Heart left ventricle (tissue), 16 donors: ENCODE measurements around the gene TECPR1. TPM values are rescaled to one million over a fixed set of nuclear protein-coding genes. Genes with fewer than 3 reads are reported as not detected.
A peak's percentile ranks its signal among the peaks of the same experiment; 100 is the strongest.

Experiments used
- ATAC-seq, 4 donors: fragments of 200-7000 bp; cut with Tn5 transposase; one replicate each; pipeline ENCODE4 v1.9.1; 2020 to 2022; ENCODE audit warnings: moderate library complexity in 4 of 4, mild to moderate bottlenecking in 3 of 4, moderate number of reproducible peaks in 1 of 4
- DNase-seq, 5 donors: peaks; one replicate each; pipeline ENCODE4 v3.0.0-alpha.2; 2020
- H3K27ac ChIP-seq, 12 donors: fragments of 200-600 bp; sonication (generic) in 4 of 12; one replicate each; pipeline versions ENCODE4 v1.5.0 to v1.8.0; 2016 to 2022; ENCODE audit warnings: mild to moderate bottlenecking in 2 of 12
- H3K27me3 ChIP-seq, 9 donors: fragments of 200-600 bp; sonication (generic) in 2 of 9; one replicate each; pipeline versions ENCODE4 v1.5.1 to v1.8.0; 2016 to 2022; ENCODE audit warnings: mild to moderate bottlenecking in 3 of 9
- H3K36me3 ChIP-seq, 9 donors: fragments of 200-600 bp; sonication (generic) in 2 of 9; one replicate each; pipeline versions ENCODE4 v1.5.0 to v1.8.0; 2018 to 2022; ENCODE audit warnings: mild to moderate bottlenecking in 2 of 9
- H3K4me1 ChIP-seq, 12 donors: fragments of 200-600 bp; sonication (generic) in 4 of 12; one replicate each; pipeline versions ENCODE4 v1.5.0 to v1.8.0; 2016 to 2022; ENCODE audit warnings: mild to moderate bottlenecking in 3 of 12
- H3K4me3 ChIP-seq, 12 donors: fragments of 200-600 bp; sonication (generic) in 4 of 12; one replicate each; pipeline versions ENCODE4 v1.5.0 to v1.8.0; 2017 to 2022; ENCODE audit warnings: mild to moderate bottlenecking in 9 of 12, moderate library complexity in 4 of 12
- H3K9me3 ChIP-seq, 12 donors: fragments of 200-600 bp; sonication (generic) in 4 of 12; one replicate each; pipeline versions ENCODE4 v1.5.0 to v1.8.0; 2016 to 2022; ENCODE audit warnings: mild to moderate bottlenecking in 1 of 12
- POLR2A ChIP-seq, 2 donors: fragments of 450-650 bp; IDR thresholded peaks; one replicate each; pipeline ENCODE4 v1.6.1; 2017; ENCODE audit warnings: antibody characterized with exemption in 2 of 2, mild to moderate bottlenecking in 2 of 2, moderate library complexity in 2 of 2
- WGBS, 4 donors: extraction: QIAGEN DNeasy Blood & Tissue Kit in 2 of 4; methylation state at CpG; one replicate each; pipeline versions ENCODE4 v1.1.5 to v1.1.7; 2013 to 2018; 5-methylcytosine and 5-hydroxymethylcytosine counted together
- intact Hi-C, 10 donors: fragments of 100-400 bp; cut with DNase I; formaldehyde crosslinking; loops; one replicate each; pipeline versions ENCODE4 v1.11.1 to v1.14.2; 2022
- polyA plus RNA-seq, 2 donors: library from polyadenylated mRNA; stranded (reverse); fragments of 200-250 nt; gene quantifications; one replicate each; pipeline ENCODE4 v1.2.3, GENCODE V29; 2013
- total RNA-seq, 9 donors: library from RNA; depleted of rRNA in 2 of 9; stranded (reverse); fragments of >200 nt in 2 of 9; fragmentation: NEBNext Ultra II Directional in 3 of 9; extraction: Animal tissue kit (Norgen Biotek cat#: 25700) in 3 of 9; gene quantifications; one replicate each; pipeline versions ENCODE4 v1.1.0 to v1.2.4, GENCODE V29; 2016 to 2023
- TF ChIP-seq, protein P1 (sequence below), 12 donors: fragments of 200-600 bp; sonication (generic) in 4 of 12; IDR thresholded peaks; one replicate each; pipeline versions ENCODE4 v1.5.0 to v1.8.0; 2018 to 2022; ENCODE audit warnings: antibody characterized with exemption in 12 of 12, mild to moderate bottlenecking in 5 of 12
- donor health status: ischemic (EF 13 %, LVEDD 7.1; RV severe dilation, severe dysfunction).
- donor health status: healthy with polysubstance abuse.
- donor health status: DM: no; HTN: yes; CAD: no.
- donor health status: DM: no; HTN: no; CAD: no.
- donor health status: ischemic (EF 25% LVEDD 6.9; RV normal size, moderate dysfunction).
- donor health status: ischemic (EF 25% LVEDD 5.7; RV mildly dilated, moderate dysfunction).
- donor health status: healthy.
- donor health status: DM: yes; HTN: yes; CAD: no.
- donor health status: ischemic (EF 35%, LVEDD 5.7; RV mildly dilated, moderate dysfunction).
- donor health status: nonischemic (EF 11% LVEDD 7.7; RV severe dilation, severe dysfunction).
- donor health status: DM: yes; HTN: yes; CAD: no.
- donor health status: PGD.
- donor health status: ischemic (EF 29% LVEDD 5.4; RV normal size, mild dysfunction).
- donor health status: nonischemic (EF 23%, LVEDD 6.1; RV moderate dilation, normal function).

The TECPR1 gene
- total and polyA plus RNA-seq, 11 donors, result 10.9 to 33.0 (median 22.7) TPM

DNA sequence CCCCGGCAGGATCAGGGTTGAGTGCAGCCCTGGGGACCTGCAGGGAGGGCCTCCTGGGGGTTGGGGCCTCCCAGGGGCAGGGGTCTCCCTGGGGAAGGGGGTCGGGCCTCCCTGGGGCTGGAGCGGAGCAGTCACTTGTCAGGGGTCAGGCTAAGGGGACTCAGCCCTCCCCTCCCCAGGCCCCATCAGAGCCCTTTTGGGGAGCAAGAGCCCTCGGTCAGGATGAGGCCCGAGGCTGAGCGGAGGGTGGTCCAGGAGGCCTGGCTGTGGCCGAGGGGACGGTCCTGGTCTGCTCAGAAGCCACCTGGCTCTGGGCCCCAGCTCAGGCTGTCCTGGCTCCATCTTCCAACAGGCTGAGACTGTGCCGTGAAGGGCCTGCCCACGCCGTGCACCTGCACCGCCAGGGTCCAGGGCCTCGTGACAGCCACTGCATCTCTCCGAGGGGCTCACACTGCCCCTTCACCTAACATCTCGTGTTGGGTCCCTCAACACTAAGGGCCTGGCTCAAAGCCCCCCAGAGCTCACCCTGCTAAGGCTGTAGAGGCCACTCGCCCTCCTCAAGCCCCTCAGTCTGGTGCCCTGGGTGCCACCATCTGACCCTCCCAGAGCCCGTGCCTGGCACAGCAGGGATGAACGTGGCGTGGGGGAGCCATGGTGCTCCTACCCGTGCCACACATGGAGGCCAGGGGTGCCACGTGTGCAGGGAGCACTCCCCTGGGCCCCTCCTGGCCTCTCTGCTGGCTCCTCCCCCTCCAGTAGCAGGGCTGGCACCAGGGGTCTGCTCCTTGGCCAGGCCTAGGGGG lies 27.9 kb downstream of the TECPR1 start:
- 77 to 92% (median 87%) methylated on average over 7 to 21 of the region's 21 CpGs for WGBS, 4 donors
- TF ChIP-seq POLR2A (IDR thresholded peaks at IDR 0.05), result no peak
- TF ChIP-seq, protein P1, sequence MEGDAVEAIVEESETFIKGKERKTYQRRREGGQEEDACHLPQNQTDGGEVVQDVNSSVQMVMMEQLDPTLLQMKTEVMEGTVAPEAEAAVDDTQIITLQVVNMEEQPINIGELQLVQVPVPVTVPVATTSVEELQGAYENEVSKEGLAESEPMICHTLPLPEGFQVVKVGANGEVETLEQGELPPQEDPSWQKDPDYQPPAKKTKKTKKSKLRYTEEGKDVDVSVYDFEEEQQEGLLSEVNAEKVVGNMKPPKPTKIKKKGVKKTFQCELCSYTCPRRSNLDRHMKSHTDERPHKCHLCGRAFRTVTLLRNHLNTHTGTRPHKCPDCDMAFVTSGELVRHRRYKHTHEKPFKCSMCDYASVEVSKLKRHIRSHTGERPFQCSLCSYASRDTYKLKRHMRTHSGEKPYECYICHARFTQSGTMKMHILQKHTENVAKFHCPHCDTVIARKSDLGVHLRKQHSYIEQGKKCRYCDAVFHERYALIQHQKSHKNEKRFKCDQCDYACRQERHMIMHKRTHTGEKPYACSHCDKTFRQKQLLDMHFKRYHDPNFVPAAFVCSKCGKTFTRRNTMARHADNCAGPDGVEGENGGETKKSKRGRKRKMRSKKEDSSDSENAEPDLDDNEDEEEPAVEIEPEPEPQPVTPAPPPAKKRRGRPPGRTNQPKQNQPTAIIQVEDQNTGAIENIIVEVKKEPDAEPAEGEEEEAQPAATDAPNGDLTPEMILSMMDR (IDR thresholded peaks at IDR 0.05), result no peak
- intact Hi-C loops, result no loop called here
- no peak overlapping the region for H3K27ac ChIP-seq
- DNase-seq (peak in 3 of 5 donors; percentile 5 to 59 (median 20)), ATAC-seq (peak in 2 of 4 donors; percentile 8 to 22)
- no peaks in the 10 kb centered on the region for H3K27me3 ChIP-seq
- no peak overlapping the region for H3K4me3 ChIP-seq
- no peaks in the 10 kb centered on the region for H3K4me1 ChIP-seq
- H3K9me3 ChIP-seq, result no peaks in the 10 kb centered on the region
- H3K36me3 ChIP-seq, result peaks cover 0 to 93% (median 71%) of the 10 kb centered on the region in 9 donors

DNA sequence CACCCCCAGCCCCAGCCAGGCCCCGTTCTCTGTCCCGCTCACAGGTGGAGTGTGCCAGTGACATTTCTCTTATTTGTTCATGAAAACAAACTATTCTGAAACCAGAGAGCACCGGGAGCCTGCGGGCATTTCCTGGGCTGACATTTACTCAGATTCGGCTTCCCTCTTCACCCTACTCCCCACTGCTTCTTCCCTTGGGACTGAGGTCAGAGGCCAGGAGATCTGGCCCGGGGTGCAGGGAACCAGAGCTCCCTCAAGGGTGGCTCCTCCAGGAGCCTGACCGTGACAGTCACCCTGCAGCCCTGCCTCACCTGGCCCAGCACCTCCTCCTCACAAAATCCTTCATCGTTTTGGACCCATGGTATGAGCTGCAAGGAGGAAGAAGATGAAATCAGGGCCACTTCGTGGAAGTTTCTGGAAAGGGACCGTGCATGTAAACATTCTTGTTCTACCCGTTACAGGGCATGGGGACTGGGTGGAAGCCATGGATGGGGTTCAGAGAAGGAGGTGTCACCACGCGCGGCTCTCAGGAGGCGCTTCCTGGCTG lies 28.6 kb downstream of the TECPR1 start:
- intact Hi-C loops, result no loop called here

GRCh38 chr7:98222533-98223195 lies 29.4 kb downstream of the TECPR1 start:
- DNase-seq (peak in 4 of 5 donors; percentile 6 to 51 (median 22)), ATAC-seq (peak in 1 of 4 donors; percentile 6)
- Histone ChIP-seq H3K36me3 (peaks cover 0 to 83% (median 65%) of the 10 kb centered on the region in 9 donors), H3K27me3 (no peaks in the 10 kb centered on the region), H3K27ac (no peak overlapping the region), H3K4me1 (no peaks in the 10 kb centered on the region), H3K4me3 (no peak overlapping the region), H3K9me3 (no peaks in the 10 kb centered on the region)
- intact Hi-C loops, result no loop called here
- TF ChIP-seq, protein P1 (IDR thresholded peaks at IDR 0.05), result no peak
- TF ChIP-seq POLR2A (IDR thresholded peaks at IDR 0.05), result no peak
- 95 to 98% (median 97%) methylated on average over 12 to 30 of the region's 30 CpGs for WGBS, 4 donors

More for the DNA sequence above, 28.6 kb downstream of the TECPR1 start:
- WGBS, 4 donors, result 83 to 91% (median 87%) methylated on average over 13 to 15 of the region's 15 CpGs
- Histone ChIP-seq H3K27ac (no peak overlapping the region), H3K36me3 (peaks cover 0 to 88% (median 68%) of the 10 kb centered on the region in 9 donors), H3K9me3 (no peaks in the 10 kb centered on the region), H3K4me3 (no peak overlapping the region), H3K27me3 (no peaks in the 10 kb centered on the region), H3K4me1 (no peaks in the 10 kb centered on the region)
- no peak for ATAC-seq
- TF ChIP-seq POLR2A (IDR thresholded peaks at IDR 0.05), result no peak
- TF ChIP-seq, protein P1 (IDR thresholded peaks at IDR 0.05), result no peak
- DNase-seq, result peak in 2 of 5 donors; percentile 8 to 23
